GM12878 (cell line): ENCODE measurements around the gene WWP2. TPM values are rescaled to one million over a fixed set of nuclear protein-coding genes. Genes with fewer than 3 reads are reported as not detected.
"Not testable (repeated sequence)": the region's sequence is repeated elsewhere in the genome, so short reads cannot be mapped to it uniquely, and the experiment has no call there.

Experiments
- ATAC-seq: fragments of 200-7000 bp; cut with Tn5 transposase; 3 replicates; pipeline ENCODE4 v1.9.1; 2020; ENCODE audit warnings: mild to moderate bottlenecking, moderate library complexity
- BruUV-seq: library from RNA; stranded (reverse); fragments of 400-500 nt; replicated peaks from 2 replicates; lab custom pipeline; 2021; lab: Mats Ljungman, UMichigan
- CTCF ChIA-PET: fragments of 300-600 bp; sonication (Branson Sonifier 250); formaldehyde crosslinking; extraction: SDS; loops from one replicate; lab custom pipeline; 2021; ENCODE audit warnings: inconsistent platforms; lab: Yijun Ruan, JAX
- POLR2A ChIA-PET: fragments of 350-600 bp; formaldehyde crosslinking; extraction: SDS; loops from one replicate; lab custom pipeline; 2021; ENCODE audit warnings: inconsistent platforms; lab: Charles Lee
- RAD21 ChIA-PET: fragments of 300-600 bp; sonication (Branson Sonifier 250); formaldehyde crosslinking; loops from one replicate; lab custom pipeline; 2023; ENCODE audit warnings: antibody characterized with exemption; ENCODE audit not compliant: unreplicated experiment; lab: Charles Lee
- SMC1A ChIA-PET: fragments of 300-600 bp; sonication (Branson Sonifier 250); formaldehyde crosslinking; loops from one replicate; lab custom pipeline; 2023; ENCODE audit not compliant: unreplicated experiment, uncharacterized antibody; lab: Charles Lee
- DNase-seq: peaks from one replicate; pipeline ENCODE4 v3.0.0-alpha.2; 2011; ENCODE audit warnings: low read depth, low spot score
- FAIRE-seq: peaks from 3 replicates; lab custom pipeline; 2011; peaks lifted over from hg19 to GRCh38; lab: Jason Lieb, UNC
- H2AFZ ChIP-seq: 2 replicates; pipeline ENCODE4 v1.6.0; 2011; ENCODE audit warnings: low read depth, low read length, control low read depth; ENCODE audit not compliant: control insufficient read depth
- H3K27ac ChIP-seq: 2 replicates; pipeline ENCODE4 v1.5.1; 2011; ENCODE audit warnings: control low read depth; ENCODE audit not compliant: control insufficient read depth, insufficient read depth
- H3K27me3 ChIP-seq, 2 experiments: replicated peaks in 1 of 2; 2 replicates each; pipeline versions ENCODE4 v1.6.0 to v1.6.1; 2011; ENCODE audit warnings: low read length in 1 of 2; ENCODE audit not compliant: control insufficient read depth in 2 of 2, insufficient read depth in 2 of 2
- H3K36me3 ChIP-seq, 2 experiments: 2 replicates each; pipeline ENCODE4 v1.5.1; 2011; ENCODE audit warnings: low read length in 1 of 2; ENCODE audit not compliant: control insufficient read depth in 2 of 2, insufficient read depth in 2 of 2
- H3K4me1 ChIP-seq: 2 replicates; pipeline ENCODE4 v1.6.1; 2011; ENCODE audit warnings: mild to moderate bottlenecking, low read length, moderate library complexity, mixed read lengths; ENCODE audit not compliant: control insufficient read depth, insufficient read depth
- H3K4me2 ChIP-seq: 2 replicates; pipeline ENCODE4 v1.6.0; 2011; ENCODE audit warnings: control low read depth; ENCODE audit not compliant: control insufficient read depth, insufficient read depth
- H3K4me3 ChIP-seq: fragments of 200-600 bp; sonication (generic); 2 replicates; pipeline ENCODE4 v1.5.1; 2016
- H3K79me2 ChIP-seq: 2 replicates; pipeline ENCODE4 v1.6.0; 2011; ENCODE audit warnings: low read length; ENCODE audit not compliant: control insufficient read depth, insufficient read depth
- H3K9ac ChIP-seq: 2 replicates; pipeline ENCODE4 v1.8.0; 2011; ENCODE audit warnings: low read length, control low read depth, mixed read lengths; ENCODE audit not compliant: control insufficient read depth, insufficient read depth
- H3K9me3 ChIP-seq: replicated peaks from 3 replicates; pipeline ENCODE4 v1.5.1; 2011; ENCODE audit warnings: mild to moderate bottlenecking, low read length; ENCODE audit not compliant: control insufficient read depth, insufficient read depth
- H4K20me1 ChIP-seq: 2 replicates; pipeline ENCODE4 v1.6.0; 2011; ENCODE audit not compliant: control insufficient read depth, insufficient read depth
- WGBS: methylation state at CpG from one replicate; pipeline ENCODE4 v1.1.6; 2016; ENCODE audit warnings: low lambda C conversion rate; ENCODE audit not compliant: insufficient replicate concordance, insufficient coverage; ENCODE audit errors: missing lambda C conversion rate; 5-methylcytosine and 5-hydroxymethylcytosine counted together
- in situ Hi-C: fragments of 300-500 bp; cut with MboI; formaldehyde crosslinking; loops from 9 replicates; pipeline ENCODE4 v1.14.3; 2018; ENCODE audit warnings: mixed read lengths
- intact Hi-C: fragments of 100-400 bp; cut with micrococcal nuclease; formaldehyde crosslinking; loops from one replicate; pipeline ENCODE4 v1.14.2; 2022; ENCODE audit not compliant: unreplicated experiment
- polyA plus RNA-seq, 11 experiments: library from polyadenylated mRNA; depleted of rRNA in 4 of 11; unstranded in 6 of 11; stranded (reverse) in 5 of 11; fragments of >200 nt; fragmentation: Nextera tagmentation in 4 of 11; fragmentation: Illumina TruSeq in 1 of 11; extraction: Ambion mirVana in 4 of 11; extraction: Trizol in 1 of 11; gene quantifications; 1 replicate in 1 of 11; 2 replicates in 10 of 11; pipeline versions ENCODE4 v1.2.1 to v1.2.3, GENCODE V29; 2011 to 2016; ENCODE audit warnings: inconsistent platforms in 2 of 11, missing spikeins in 2 of 11, low read depth in 1 of 11
- total RNA-seq, 4 experiments: library from RNA; depleted of rRNA in 3 of 4; stranded (reverse); fragments of >200 nt in 3 of 4; fragmentation: Illumina TruSeq in 1 of 4; extraction: Trizol in 1 of 4; gene quantifications; 2 replicates each; pipeline versions ENCODE4 v1.2.1 to v1.2.3, GENCODE V29; 2013 to 2021

WWP2 gene
- total and polyA plus RNA-seq, 10 of the 15 experiments (the other 5 are each of a cell fraction or from before 2014, with no cell fraction given): 2.8 to 47.0 (median 23.8) TPM

DNA sequence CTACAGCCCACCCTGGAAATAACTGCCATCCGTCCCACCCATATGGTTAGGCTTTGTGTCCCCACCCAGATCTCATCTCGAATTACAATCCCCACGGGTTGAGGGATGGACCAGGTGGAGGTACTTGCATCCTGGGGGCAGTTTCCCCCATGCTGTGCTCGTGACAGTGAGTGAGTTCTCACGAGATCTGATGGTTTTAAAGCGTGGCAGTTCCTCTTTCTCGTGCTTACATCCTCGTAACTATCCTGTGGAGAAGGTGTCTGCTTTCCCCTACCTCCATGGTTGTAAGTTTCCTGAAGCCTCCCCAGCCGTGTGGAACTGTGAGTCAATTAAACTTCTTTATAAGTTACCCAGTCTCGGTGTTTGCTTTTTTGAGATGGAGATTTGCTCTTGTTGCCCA is 206.0 kb downstream of the WWP2 start:
- H3K79me2 ChIP-seq, FAIRE-seq, SMC1A ChIA-PET, H2AFZ ChIP-seq, in situ Hi-C loops, H3K9ac ChIP-seq, DNase-seq, H3K4me2 ChIP-seq, H3K4me3 ChIP-seq, H4K20me1 ChIP-seq, BruUV-seq, H3K27me3 ChIP-seq, H3K4me1 ChIP-seq, POLR2A ChIA-PET, CTCF ChIA-PET, H3K9me3 ChIP-seq, intact Hi-C loops, H3K27ac ChIP-seq, H3K36me3 ChIP-seq, RAD21 ChIA-PET: not testable (repeated sequence)
- ATAC-seq: peak; percentile 37
- WGBS: no CpG with 5 or more reads among the region's 10 CpGs

DNA sequence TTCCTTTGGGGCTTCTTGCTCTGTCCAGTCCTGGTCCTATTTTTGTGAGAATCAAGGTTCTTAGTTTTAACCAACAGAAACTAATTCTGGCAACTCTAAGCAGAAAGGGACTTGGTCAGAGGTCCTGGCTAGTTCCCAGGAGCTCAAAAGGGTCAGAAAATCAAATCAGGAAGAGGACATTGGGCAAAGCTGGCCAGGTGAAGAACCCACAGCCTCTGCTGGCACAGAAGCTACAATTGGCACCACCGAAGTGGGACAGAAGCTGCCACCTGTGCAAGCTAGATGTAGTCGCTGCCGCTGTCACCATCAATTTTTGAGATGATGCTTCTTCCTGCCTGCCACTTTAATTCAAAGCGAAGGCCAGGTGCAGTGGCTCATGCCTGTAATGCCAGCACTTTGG is 207.5 kb downstream of the WWP2 start:
- ATAC-seq, intact Hi-C loops, in situ Hi-C loops, CTCF ChIA-PET, SMC1A ChIA-PET, RAD21 ChIA-PET, FAIRE-seq, H3K4me3 ChIP-seq, H4K20me1 ChIP-seq, H3K9ac ChIP-seq, BruUV-seq, DNase-seq, H3K79me2 ChIP-seq, H2AFZ ChIP-seq, H3K4me1 ChIP-seq, H3K27me3 ChIP-seq, POLR2A ChIA-PET, H3K9me3 ChIP-seq, H3K4me2 ChIP-seq, H3K27ac ChIP-seq, H3K36me3 ChIP-seq: not testable (repeated sequence)
- 83% methylated on average over 2 of the region's 4 CpGs for WGBS

DNA sequence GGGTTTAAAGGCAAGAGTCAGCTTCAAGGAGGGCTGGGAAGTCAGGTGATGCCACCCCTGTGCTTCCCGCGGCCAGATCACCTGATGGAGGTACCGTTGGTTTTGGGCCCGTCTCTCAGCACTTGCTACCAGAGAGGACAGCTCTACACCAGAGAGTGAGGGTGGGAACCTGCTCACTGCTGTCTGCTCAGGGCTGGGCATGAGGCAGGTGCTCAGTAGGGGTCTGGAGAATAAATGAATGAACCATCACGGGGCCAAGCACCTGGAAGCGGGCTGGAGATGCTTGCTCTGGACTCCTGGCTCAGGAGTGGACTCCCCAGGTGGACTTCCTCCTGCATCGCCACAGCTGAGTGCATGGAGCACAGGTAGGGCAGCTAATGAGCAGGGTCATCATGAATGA is 210.0 kb downstream of the WWP2 start:
- H4K20me1 ChIP-seq, H3K9ac ChIP-seq, H3K4me2 ChIP-seq, CTCF ChIA-PET, FAIRE-seq, ATAC-seq, H3K4me3 ChIP-seq, H3K36me3 ChIP-seq, H3K79me2 ChIP-seq, RAD21 ChIA-PET, H3K9me3 ChIP-seq, BruUV-seq, in situ Hi-C loops, H3K4me1 ChIP-seq, DNase-seq, H2AFZ ChIP-seq, POLR2A ChIA-PET, intact Hi-C loops, H3K27ac ChIP-seq, H3K27me3 ChIP-seq: not testable (repeated sequence)
- 83% methylated on average over 1 of the region's 7 CpGs for WGBS
- SMC1A ChIA-PET: interaction anchor here (0.6 kb wide), 1 partner anchor 72 kb away, joined by 3 read pairs; no protein-coding TSS in a partner anchor

DNA sequence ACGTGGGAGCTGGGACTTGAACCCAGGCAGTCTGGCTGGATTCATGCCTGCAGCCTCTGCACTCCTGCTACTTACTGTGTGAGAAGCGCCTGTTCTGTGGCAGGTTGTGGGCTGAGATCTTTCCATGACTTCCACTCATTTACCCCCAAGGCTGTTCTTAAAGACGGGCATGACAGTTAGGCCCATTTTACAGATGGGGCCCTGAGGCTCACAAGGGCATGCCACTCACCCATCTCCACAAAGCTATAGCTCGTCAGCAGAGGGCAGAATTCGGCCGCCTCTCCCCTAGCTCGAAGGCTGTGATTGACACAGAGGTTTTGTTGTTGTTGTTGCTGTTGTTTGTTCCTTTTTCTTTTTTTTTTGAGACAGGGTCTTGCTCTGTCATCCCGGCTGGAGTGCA is 210.8 kb downstream of the WWP2 start:
- CTCF ChIA-PET, POLR2A ChIA-PET, in situ Hi-C loops, intact Hi-C loops, DNase-seq, H3K79me2 ChIP-seq, SMC1A ChIA-PET, H3K36me3 ChIP-seq, RAD21 ChIA-PET, H3K4me1 ChIP-seq, H2AFZ ChIP-seq, H3K4me3 ChIP-seq, ATAC-seq, H3K27ac ChIP-seq, BruUV-seq, FAIRE-seq, H3K4me2 ChIP-seq, H3K27me3 ChIP-seq, H3K9ac ChIP-seq, H3K9me3 ChIP-seq, H4K20me1 ChIP-seq: not testable (repeated sequence)
- 26% methylated on average over 4 of the region's 8 CpGs for WGBS
